ENCODE results near the gene UBE4B. TPM values are rescaled to one million over a fixed set of nuclear protein-coding genes. Genes with fewer than 3 reads are reported as not detected.

UBE4B gene
- total RNA-seq, 1 donor from 2014 or later, result 66.7 TPM

GRCh38 chr1:10122926-10123325 is 90.2 kb downstream of the UBE4B start:
- H3K4me1 ChIP-seq, result no peaks in the 10 kb centered on the region
- H3K9ac ChIP-seq, result no peak overlapping the region
- no peak for DNase-seq (ENCODE audit: low spot score)
- no peaks in the 10 kb centered on the region for H3K27me3 Mint-ChIP-seq (ENCODE audit: insufficient read depth, low read depth)
- H3K9me3 Mint-ChIP-seq, result no peaks in the 10 kb centered on the region
- H3K79me2 ChIP-seq (ENCODE audit: low read depth), result no peaks in the 10 kb centered on the region
- H3K36me3 ChIP-seq, result peaks cover 7% of the 10 kb centered on the region
- TF ChIP-seq EZH2 (IDR thresholded peaks at IDR 0.05) (no peak), EZH2phosphoT487 (IDR thresholded peaks at IDR 0.05) (no peak)
- TF ChIP-seq, protein P1, sequence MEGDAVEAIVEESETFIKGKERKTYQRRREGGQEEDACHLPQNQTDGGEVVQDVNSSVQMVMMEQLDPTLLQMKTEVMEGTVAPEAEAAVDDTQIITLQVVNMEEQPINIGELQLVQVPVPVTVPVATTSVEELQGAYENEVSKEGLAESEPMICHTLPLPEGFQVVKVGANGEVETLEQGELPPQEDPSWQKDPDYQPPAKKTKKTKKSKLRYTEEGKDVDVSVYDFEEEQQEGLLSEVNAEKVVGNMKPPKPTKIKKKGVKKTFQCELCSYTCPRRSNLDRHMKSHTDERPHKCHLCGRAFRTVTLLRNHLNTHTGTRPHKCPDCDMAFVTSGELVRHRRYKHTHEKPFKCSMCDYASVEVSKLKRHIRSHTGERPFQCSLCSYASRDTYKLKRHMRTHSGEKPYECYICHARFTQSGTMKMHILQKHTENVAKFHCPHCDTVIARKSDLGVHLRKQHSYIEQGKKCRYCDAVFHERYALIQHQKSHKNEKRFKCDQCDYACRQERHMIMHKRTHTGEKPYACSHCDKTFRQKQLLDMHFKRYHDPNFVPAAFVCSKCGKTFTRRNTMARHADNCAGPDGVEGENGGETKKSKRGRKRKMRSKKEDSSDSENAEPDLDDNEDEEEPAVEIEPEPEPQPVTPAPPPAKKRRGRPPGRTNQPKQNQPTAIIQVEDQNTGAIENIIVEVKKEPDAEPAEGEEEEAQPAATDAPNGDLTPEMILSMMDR (IDR thresholded peaks at IDR 0.05), result no peak
- H3K9me3 ChIP-seq (ENCODE audit: low read depth), result no peaks in the 10 kb centered on the region
- no peak overlapping the region for H2AFZ ChIP-seq (replicated peaks)
- H3K4me3 ChIP-seq, result no peak overlapping the region
- H3F3A ChIP-seq (ENCODE audit: low read depth), result no peaks in the 10 kb centered on the region
- H3K4me3 Mint-ChIP-seq, result no peak overlapping the region
- H3K36me3 Mint-ChIP-seq, result peaks cover 15% of the 10 kb centered on the region
- no peak overlapping the region for H3K27ac Mint-ChIP-seq
- H3K27ac ChIP-seq, result no peak overlapping the region
- no peaks in the 10 kb centered on the region for H4K20me1 ChIP-seq (ENCODE audit: low read depth)
- no peaks in the 10 kb centered on the region for H3K27me3 ChIP-seq
- no peak overlapping the region for H3K4me2 ChIP-seq
- H3K4me1 Mint-ChIP-seq, result peaks cover under 1% of the 10 kb centered on the region

DNA sequence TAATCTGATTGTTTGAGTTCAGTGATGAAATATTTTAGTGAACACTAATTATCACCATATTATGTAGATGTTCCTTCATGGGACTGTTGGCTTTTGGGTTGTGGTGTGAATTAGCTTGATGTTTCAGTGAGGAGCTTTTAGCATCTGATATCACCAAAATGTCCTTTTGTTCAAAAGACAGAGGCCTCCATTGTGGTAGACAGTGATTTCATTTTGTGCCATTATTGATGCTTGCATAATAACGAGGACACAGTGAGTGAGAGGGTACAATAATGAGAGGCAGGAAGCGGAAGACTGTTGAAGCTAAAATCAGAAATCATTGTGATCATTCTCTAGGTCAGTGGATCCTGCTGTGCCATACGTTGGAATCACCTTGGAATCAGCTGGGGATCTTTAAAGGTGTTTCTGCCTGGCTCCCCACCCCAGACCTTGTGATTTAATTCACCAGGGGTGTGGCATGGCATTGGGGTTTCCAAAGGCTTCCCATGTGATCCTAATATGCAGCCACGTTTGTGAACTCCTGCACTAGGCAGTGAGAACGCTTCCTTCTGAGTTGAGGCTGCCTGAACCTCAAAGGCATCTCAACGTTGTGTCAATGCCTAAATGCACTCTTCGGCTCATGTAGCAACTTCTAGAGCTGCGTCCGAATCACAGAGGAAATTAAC is 95.5 kb downstream of the UBE4B start:
- Mint-ChIP-seq H3K27me3 (ENCODE audit: insufficient read depth, low read depth) (peaks cover 2% of the 10 kb centered on the region), H3K36me3 (peaks cover 10% of the 10 kb centered on the region)
- H3K4me1 ChIP-seq, result no peaks in the 10 kb centered on the region

GRCh38 chr1:10132316-10132715 is 99.6 kb downstream of the UBE4B start:
- TF ChIP-seq, protein P1 (IDR thresholded peaks at IDR 0.05), result no peak
- TF ChIP-seq EZH2 (IDR thresholded peaks at IDR 0.05) (no peak), EZH2phosphoT487 (IDR thresholded peaks at IDR 0.05) (no peak)
- Histone ChIP-seq H3K27ac (no peak overlapping the region), H4K20me1 (ENCODE audit: low read depth) (no peaks in the 10 kb centered on the region), H3K79me2 (ENCODE audit: low read depth) (no peaks in the 10 kb centered on the region), H3K9me3 (ENCODE audit: low read depth) (no peaks in the 10 kb centered on the region), H3K4me1 (no peaks in the 10 kb centered on the region), H2AFZ (replicated peaks) (no peak overlapping the region), H3K36me3 (peaks cover 11% of the 10 kb centered on the region), H3K27me3 (no peaks in the 10 kb centered on the region), H3K4me2 (no peak overlapping the region), H3F3A (ENCODE audit: low read depth) (no peaks in the 10 kb centered on the region), H3K9ac (no peak overlapping the region), H3K4me3 (no peak overlapping the region)
- H3K36me3 Mint-ChIP-seq, result peaks cover 18% of the 10 kb centered on the region
- H3K4me1 Mint-ChIP-seq, result peaks cover 3% of the 10 kb centered on the region
- DNase-seq (ENCODE audit: low spot score), result no peak
- no peaks in the 10 kb centered on the region for H3K9me3 Mint-ChIP-seq
- H3K4me3 Mint-ChIP-seq, result no peak overlapping the region
- H3K27me3 Mint-ChIP-seq (ENCODE audit: insufficient read depth, low read depth), result peaks cover 2% of the 10 kb centered on the region
- H3K27ac Mint-ChIP-seq, result no peak overlapping the region

More for the DNA sequence above, 95.5 kb downstream of the UBE4B start:
- Histone ChIP-seq H3K27ac (no peak overlapping the region), H2AFZ (replicated peaks) (no peak overlapping the region), H3K9ac (no peak overlapping the region), H3K36me3 (peaks cover 8% of the 10 kb centered on the region), H3K27me3 (no peaks in the 10 kb centered on the region), H3F3A (ENCODE audit: low read depth) (no peaks in the 10 kb centered on the region), H4K20me1 (ENCODE audit: low read depth) (no peaks in the 10 kb centered on the region), H3K9me3 (ENCODE audit: low read depth) (no peaks in the 10 kb centered on the region), H3K4me3 (no peak overlapping the region), H3K79me2 (ENCODE audit: low read depth) (no peaks in the 10 kb centered on the region), H3K4me2 (no peak overlapping the region)
- Mint-ChIP-seq H3K4me1 (peaks cover 3% of the 10 kb centered on the region), H3K27ac (no peak overlapping the region), H3K4me3 (no peak overlapping the region), H3K9me3 (no peaks in the 10 kb centered on the region)
- TF ChIP-seq EZH2phosphoT487 (IDR thresholded peaks at IDR 0.05), result no peak
- no peak for TF ChIP-seq EZH2 (IDR thresholded peaks at IDR 0.05)
- TF ChIP-seq, protein P1 (IDR thresholded peaks at IDR 0.05), result no peak
- no peak for DNase-seq (ENCODE audit: low spot score)
